SK-N-MC (cell line): ENCODE results near the gene REM1.

Source experiments
- EZH2 ChIP-seq: fragments of 200-600 bp; sonication (generic); IDR thresholded peaks from one replicate; pipeline ENCODE4 v1.6.1; 2017; ENCODE audit warnings: antibody characterized with exemption
- FOXP2 ChIP-seq: optimal IDR thresholded peaks from 2 replicates; pipeline ENCODE3; 2011; ENCODE audit warnings: mild to moderate bottlenecking, moderate library complexity; ENCODE audit not compliant: insufficient read depth; ENCODE audit errors: extremely low read length, control extremely low read depth
- POLR2AphosphoS5 ChIP-seq: IDR thresholded peaks from 2 replicates; pipeline ENCODE4 v1.6.1; 2012; ENCODE audit warnings: mild to moderate bottlenecking, low read depth, low read length, borderline replicate concordance

DNA sequence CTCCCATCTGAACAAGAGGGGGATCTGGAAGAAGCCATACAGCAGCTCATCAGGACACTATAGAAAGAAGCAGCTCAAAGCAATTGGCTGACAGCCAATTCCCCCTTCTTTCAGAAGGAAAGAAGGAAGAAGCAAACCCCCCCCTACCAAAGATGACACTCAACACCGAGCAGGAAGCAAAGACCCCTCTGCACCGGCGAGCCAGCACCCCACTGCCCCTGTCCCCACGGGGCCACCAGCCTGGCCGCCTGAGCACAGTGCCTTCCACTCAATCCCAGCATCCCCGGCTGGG, 1.2 kb downstream of the REM1 start:
- TF ChIP-seq EZH2: no peak
- TF ChIP-seq POLR2AphosphoS5: no peak
- TF ChIP-seq FOXP2: no peak
